GM18519 (cell line): ENCODE measurements around the gene FMNL1.

Source experiments
- ATAC-seq: cut with Tn5 transposase; IDR thresholded peaks from one replicate; pipeline ENCODE4 v1.9.1; 2021; ENCODE audit warnings: mild to moderate bottlenecking, moderate library complexity; ENCODE audit not compliant: unreplicated experiment, low FRiP score

Gene FMNL1

GRCh38 chr17:45277216-45277849 is 55.6 kb downstream of the FMNL1 start:
- no peak for ATAC-seq

GRCh38 chr17:45277992-45278391 is 56.3 kb downstream of the FMNL1 start:
- ATAC-seq: no peak

GRCh38 chr17:45279898-45280297 is 58.2 kb downstream of the FMNL1 start:
- no peak for ATAC-seq

GRCh38 chr17:45282683-45283644 is 61.3 kb downstream of the FMNL1 start:
- ATAC-seq: no peak

- no peak for ATAC-seq
These were observed 62.0 kb downstream of the FMNL1 start for GRCh38 chr17:45283711-45284110.

GRCh38 chr17:45284176-45285140 is 62.8 kb downstream of the FMNL1 start:
- ATAC-seq: no peak

GRCh38 chr17:45286286-45286685 is 64.6 kb downstream of the FMNL1 start:
- ATAC-seq: no peak

GRCh38 chr17:45287526-45288500 is 66.1 kb downstream of the FMNL1 start:
- ATAC-seq: no peak

GRCh38 chr17:45288825-45289224 is 67.1 kb downstream of the FMNL1 start:
- ATAC-seq: no peak

GRCh38 chr17:45289301-45290268 is 67.9 kb downstream of the FMNL1 start:
- ATAC-seq: no peak

- no peak for ATAC-seq
These were observed 68.6 kb downstream of the FMNL1 start for GRCh38 chr17:45290269-45290765.

GRCh38 chr17:45291171-45291805 is 69.6 kb downstream of the FMNL1 start:
- no peak for ATAC-seq

GRCh38 chr17:45292696-45293412 is 71.2 kb downstream of the FMNL1 start:
- ATAC-seq: no peak

- no peak for ATAC-seq
These were observed 71.9 kb downstream of the FMNL1 start for GRCh38 chr17:45293413-45294211.

GRCh38 chr17:45294506-45294905 is 72.8 kb downstream of the FMNL1 start:
- ATAC-seq: no peak
